HCT116 (cell line): ENCODE measurements around the gene SEC14L3.

Experiments used
- ELF1 ChIP-seq: IDR thresholded peaks from 2 replicates; pipeline ENCODE4 v1.6.1; 2012; ENCODE audit warnings: low read depth, borderline replicate concordance
- POLR2A ChIP-seq: IDR thresholded peaks from 2 replicates; pipeline ENCODE4 v1.7.0; 2011; ENCODE audit warnings: borderline replicate concordance; ENCODE audit not compliant: insufficient read depth, insufficient read length; ENCODE audit errors: extremely low read depth
- POLR2AphosphoS5 ChIP-seq: IDR thresholded peaks from 2 replicates; pipeline ENCODE4 v1.6.1; 2011; ENCODE audit warnings: mild to moderate bottlenecking, low read depth, low read length, moderate library complexity
- SIN3A ChIP-seq: IDR thresholded peaks from 2 replicates; pipeline ENCODE4 v1.6.1; 2012; ENCODE audit warnings: low read depth
- TCF7L2 ChIP-seq: IDR thresholded peaks from 2 replicates; pipeline ENCODE4 v1.7.0; 2011; ENCODE audit warnings: borderline replicate concordance, inconsistent platforms; ENCODE audit not compliant: insufficient read depth, insufficient read length; ENCODE audit errors: extremely low read depth
- YY1 ChIP-seq: IDR thresholded peaks from 2 replicates; pipeline ENCODE4 v1.6.1; 2011; ENCODE audit warnings: low read length, low read depth, moderate library complexity, mild to moderate bottlenecking; ENCODE audit not compliant: insufficient replicate concordance; ENCODE audit errors: extremely low read depth
- ZNF274 ChIP-seq: fragments of 200-500 bp; sonication (Bioruptor generic); IDR thresholded peaks from 2 replicates; pipeline ENCODE4 v1.6.1; 2014; ENCODE audit warnings: mild to moderate bottlenecking, low read depth, low read length, inconsistent platforms
- TF ChIP-seq, protein P1 (sequence below), 3 experiments: fragments of 200-600 bp in 1 of 3; sonication (generic) in 1 of 3; IDR thresholded peaks in 2 of 3; conservative IDR thresholded peaks in 1 of 3; 2 replicates each; pipeline ENCODE4 v1.5.1; 2012 to 2017; ENCODE audit warnings: low read depth in 2 of 3, low read length in 2 of 3, antibody characterized with exemption in 1 of 3, borderline replicate concordance in 1 of 3, control low read depth in 1 of 3, mild to moderate bottlenecking in 1 of 3, mixed read lengths in 1 of 3, mixed run types in 1 of 3, moderate library complexity in 1 of 3; ENCODE audit not compliant: insufficient read depth in 1 of 3
- TF ChIP-seq, protein P2 (sequence below): IDR thresholded peaks from 2 replicates; pipeline ENCODE4 v1.6.1; 2012; ENCODE audit warnings: low read depth
- TF ChIP-seq, protein P3 (sequence below): IDR thresholded peaks from 2 replicates; pipeline ENCODE4 v1.6.1; 2011; ENCODE audit warnings: mild to moderate bottlenecking, low read length, moderate library complexity; ENCODE audit not compliant: insufficient replicate concordance; ENCODE audit errors: extremely low read depth
- TF ChIP-seq, protein P4 (sequence below): IDR thresholded peaks from 2 replicates; pipeline ENCODE4 v1.6.1; 2012
- TF ChIP-seq, protein P5 (sequence below): IDR thresholded peaks from 2 replicates; pipeline ENCODE4 v1.6.1; 2012

DNA sequence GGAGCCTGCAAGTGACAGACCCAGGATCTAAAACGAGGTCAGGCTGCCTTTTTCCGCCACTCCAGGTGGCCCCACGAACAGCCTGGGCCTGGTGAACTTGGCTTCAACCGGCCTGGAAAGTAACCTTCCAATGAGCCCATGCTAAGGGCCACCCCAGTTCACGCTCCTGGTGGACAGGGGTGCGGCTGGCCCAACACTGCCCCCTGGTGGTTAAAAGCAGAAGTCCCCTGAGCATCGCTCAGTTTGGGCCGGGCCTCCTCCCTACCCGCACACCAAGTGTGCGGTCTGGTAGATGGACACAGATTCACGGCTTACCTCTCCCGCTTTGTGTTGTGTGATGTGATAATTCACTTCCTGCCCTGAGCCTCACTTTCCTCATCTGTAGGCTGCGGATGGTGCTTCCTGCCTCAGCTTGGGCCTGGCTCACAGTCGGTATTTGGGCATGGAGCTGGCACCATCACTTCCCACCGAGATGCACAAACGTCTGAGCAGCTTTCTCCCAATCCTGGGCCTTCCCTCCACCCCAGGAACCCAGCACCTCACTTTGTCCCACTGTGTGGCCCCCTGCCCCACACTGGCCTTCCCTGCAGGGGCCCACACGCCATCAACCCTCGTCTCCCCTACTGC lies 13.7 kb upstream of the SEC14L3 start:
- TF ChIP-seq, protein P1, sequence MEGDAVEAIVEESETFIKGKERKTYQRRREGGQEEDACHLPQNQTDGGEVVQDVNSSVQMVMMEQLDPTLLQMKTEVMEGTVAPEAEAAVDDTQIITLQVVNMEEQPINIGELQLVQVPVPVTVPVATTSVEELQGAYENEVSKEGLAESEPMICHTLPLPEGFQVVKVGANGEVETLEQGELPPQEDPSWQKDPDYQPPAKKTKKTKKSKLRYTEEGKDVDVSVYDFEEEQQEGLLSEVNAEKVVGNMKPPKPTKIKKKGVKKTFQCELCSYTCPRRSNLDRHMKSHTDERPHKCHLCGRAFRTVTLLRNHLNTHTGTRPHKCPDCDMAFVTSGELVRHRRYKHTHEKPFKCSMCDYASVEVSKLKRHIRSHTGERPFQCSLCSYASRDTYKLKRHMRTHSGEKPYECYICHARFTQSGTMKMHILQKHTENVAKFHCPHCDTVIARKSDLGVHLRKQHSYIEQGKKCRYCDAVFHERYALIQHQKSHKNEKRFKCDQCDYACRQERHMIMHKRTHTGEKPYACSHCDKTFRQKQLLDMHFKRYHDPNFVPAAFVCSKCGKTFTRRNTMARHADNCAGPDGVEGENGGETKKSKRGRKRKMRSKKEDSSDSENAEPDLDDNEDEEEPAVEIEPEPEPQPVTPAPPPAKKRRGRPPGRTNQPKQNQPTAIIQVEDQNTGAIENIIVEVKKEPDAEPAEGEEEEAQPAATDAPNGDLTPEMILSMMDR (IDR thresholded peaks at IDR 0.05 in 2 of 3, conservative IDR thresholded peaks at IDR 0.05 in 1 of 3; ENCODE audit: borderline replicate concordance in 1 of 3, insufficient read depth in 1 of 3, low read depth in 2 of 3, low read length in 2 of 3): peak; percentile 77 to 95 (median 85)
- TF ChIP-seq ELF1 (no peak), TCF7L2 (no peak), POLR2A (no peak), POLR2AphosphoS5 (0 out of 2 replicates have a peak, but pooled peaks have one; percentile 22), SIN3A (no peak), YY1 (peak; percentile 15), ZNF274 (no peak)
- TF ChIP-seq, protein P2, sequence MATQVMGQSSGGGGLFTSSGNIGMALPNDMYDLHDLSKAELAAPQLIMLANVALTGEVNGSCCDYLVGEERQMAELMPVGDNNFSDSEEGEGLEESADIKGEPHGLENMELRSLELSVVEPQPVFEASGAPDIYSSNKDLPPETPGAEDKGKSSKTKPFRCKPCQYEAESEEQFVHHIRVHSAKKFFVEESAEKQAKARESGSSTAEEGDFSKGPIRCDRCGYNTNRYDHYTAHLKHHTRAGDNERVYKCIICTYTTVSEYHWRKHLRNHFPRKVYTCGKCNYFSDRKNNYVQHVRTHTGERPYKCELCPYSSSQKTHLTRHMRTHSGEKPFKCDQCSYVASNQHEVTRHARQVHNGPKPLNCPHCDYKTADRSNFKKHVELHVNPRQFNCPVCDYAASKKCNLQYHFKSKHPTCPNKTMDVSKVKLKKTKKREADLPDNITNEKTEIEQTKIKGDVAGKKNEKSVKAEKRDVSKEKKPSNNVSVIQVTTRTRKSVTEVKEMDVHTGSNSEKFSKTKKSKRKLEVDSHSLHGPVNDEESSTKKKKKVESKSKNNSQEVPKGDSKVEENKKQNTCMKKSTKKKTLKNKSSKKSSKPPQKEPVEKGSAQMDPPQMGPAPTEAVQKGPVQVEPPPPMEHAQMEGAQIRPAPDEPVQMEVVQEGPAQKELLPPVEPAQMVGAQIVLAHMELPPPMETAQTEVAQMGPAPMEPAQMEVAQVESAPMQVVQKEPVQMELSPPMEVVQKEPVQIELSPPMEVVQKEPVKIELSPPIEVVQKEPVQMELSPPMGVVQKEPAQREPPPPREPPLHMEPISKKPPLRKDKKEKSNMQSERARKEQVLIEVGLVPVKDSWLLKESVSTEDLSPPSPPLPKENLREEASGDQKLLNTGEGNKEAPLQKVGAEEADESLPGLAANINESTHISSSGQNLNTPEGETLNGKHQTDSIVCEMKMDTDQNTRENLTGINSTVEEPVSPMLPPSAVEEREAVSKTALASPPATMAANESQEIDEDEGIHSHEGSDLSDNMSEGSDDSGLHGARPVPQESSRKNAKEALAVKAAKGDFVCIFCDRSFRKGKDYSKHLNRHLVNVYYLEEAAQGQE: no peak
- TF ChIP-seq, protein P3, sequence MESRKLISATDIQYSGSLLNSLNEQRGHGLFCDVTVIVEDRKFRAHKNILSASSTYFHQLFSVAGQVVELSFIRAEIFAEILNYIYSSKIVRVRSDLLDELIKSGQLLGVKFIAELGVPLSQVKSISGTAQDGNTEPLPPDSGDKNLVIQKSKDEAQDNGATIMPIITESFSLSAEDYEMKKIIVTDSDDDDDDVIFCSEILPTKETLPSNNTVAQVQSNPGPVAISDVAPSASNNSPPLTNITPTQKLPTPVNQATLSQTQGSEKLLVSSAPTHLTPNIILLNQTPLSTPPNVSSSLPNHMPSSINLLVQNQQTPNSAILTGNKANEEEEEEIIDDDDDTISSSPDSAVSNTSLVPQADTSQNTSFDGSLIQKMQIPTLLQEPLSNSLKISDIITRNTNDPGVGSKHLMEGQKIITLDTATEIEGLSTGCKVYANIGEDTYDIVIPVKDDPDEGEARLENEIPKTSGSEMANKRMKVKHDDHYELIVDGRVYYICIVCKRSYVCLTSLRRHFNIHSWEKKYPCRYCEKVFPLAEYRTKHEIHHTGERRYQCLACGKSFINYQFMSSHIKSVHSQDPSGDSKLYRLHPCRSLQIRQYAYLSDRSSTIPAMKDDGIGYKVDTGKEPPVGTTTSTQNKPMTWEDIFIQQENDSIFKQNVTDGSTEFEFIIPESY: no peak
- TF ChIP-seq, protein P4, sequence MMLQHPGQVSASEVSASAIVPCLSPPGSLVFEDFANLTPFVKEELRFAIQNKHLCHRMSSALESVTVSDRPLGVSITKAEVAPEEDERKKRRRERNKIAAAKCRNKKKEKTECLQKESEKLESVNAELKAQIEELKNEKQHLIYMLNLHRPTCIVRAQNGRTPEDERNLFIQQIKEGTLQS: no peak
- TF ChIP-seq, protein P5, sequence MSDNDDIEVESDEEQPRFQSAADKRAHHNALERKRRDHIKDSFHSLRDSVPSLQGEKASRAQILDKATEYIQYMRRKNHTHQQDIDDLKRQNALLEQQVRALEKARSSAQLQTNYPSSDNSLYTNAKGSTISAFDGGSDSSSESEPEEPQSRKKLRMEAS: no peak
